IPS DF 6.9 (cell line): Measurements from ENCODE around the gene NCOA5.

Experiments
- DNase-seq: peaks from one replicate; pipeline ENCODE4 v3.0.0-alpha.2; 2013; ENCODE audit warnings: low read depth, low spot score
- H3K27ac ChIP-seq: one replicate; pipeline ENCODE4 v1.5.1; 2013; ENCODE audit warnings: low read length, control low read depth
- H3K27me3 ChIP-seq: 2 replicates; pipeline ENCODE4 v1.6.1; 2013; ENCODE audit warnings: mild to moderate bottlenecking, low read length; ENCODE audit not compliant: control insufficient read depth, insufficient read depth
- H3K36me3 ChIP-seq: 2 replicates; pipeline ENCODE4 v1.6.1; 2013; ENCODE audit warnings: low read length; ENCODE audit not compliant: control insufficient read depth, insufficient read depth
- H3K4me1 ChIP-seq: 2 replicates; pipeline ENCODE4 v1.6.1; 2013; ENCODE audit warnings: low read length; ENCODE audit not compliant: control insufficient read depth, insufficient read depth
- H3K4me3 ChIP-seq: 2 replicates; pipeline ENCODE4 v1.5.1; 2013; ENCODE audit warnings: mild to moderate bottlenecking, low read length
- H3K9me3 ChIP-seq: 2 replicates; pipeline ENCODE4 v1.6.1; 2013; ENCODE audit warnings: low read length, inconsistent platforms; ENCODE audit not compliant: control insufficient read depth, insufficient read depth
- WGBS: extraction: QIAGEN DNeasy Blood & Tissue Kit; methylation state at CpG from one replicate; pipeline ENCODE4 v1.1.7; 2013; ENCODE audit warnings: mixed read lengths, missing lambda C conversion rate; ENCODE audit not compliant: insufficient read length, insufficient coverage; 5-methylcytosine and 5-hydroxymethylcytosine counted together

Gene NCOA5

DNA sequence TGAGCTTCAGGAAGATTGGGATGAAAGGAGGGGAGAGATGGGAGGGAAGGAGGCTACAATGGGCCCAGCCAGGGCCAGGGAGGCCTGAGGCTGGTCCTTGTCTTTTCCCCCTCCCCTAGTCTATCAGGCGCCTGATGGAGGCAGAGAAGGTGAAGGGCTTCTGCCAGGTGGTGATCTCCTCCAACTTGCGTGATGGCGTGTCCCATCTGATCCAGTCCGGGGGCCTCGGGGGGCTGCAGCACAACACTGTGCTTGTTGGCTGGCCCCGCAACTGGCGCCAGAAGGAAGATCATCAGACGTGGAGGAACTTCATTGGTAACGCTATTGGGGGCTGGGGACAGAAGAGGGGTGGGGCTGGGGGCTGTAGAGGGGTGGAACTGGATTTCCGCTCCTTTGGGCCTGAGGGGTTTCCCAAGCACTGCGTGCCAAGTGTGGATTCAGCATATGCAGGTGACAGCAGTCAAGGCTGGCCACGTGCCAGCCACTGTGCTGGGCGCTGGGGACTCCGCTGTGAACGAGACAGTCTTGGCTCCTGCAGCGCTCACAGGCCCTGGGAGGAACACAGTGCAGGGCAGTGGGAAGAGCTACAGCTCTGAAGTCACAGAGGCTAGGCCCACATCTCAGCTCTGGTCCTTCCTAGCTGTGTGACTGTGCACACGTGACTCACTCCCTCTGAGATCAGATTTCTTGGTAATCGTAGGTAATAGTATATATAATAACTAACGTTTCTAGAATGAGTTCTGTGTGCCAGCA lies 38.0 kb downstream of the NCOA5 start:
- Histone ChIP-seq H3K36me3 (no peaks in the 10 kb centered on the region), H3K4me3 (no peak overlapping the region), H3K27ac (no peak overlapping the region), H3K4me1 (no peaks in the 10 kb centered on the region), H3K27me3 (peaks cover 5% of the 10 kb centered on the region; the same call in 1 of the 2 replicates), H3K9me3 (no peaks in the 10 kb centered on the region)
- WGBS = no CpG with 5 or more reads among the region's 19 CpGs
- DNase-seq = no peak

DNA sequence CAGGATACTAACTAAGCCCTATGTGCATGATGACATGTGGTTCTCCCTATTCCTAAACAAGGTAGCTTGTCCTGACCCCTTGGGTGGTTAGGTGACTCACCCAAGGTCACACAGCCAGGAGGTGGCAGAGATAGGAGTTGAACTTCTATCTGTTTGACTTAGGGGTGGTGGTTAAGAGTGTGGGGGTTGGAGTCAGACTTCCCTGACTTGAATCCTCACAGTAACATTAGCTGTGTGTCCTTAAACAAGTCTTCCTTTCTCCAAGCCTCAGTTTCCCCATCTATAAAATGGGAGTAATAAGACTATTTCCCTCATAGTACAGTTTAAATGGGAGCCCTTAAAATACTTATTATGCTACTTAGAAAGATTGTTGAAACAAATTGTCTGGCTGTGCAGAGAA lies 38.9 kb downstream of the NCOA5 start:
- Histone ChIP-seq H3K4me1 (no peaks in the 10 kb centered on the region), H3K4me3 (no peak overlapping the region), H3K27ac (no peak overlapping the region), H3K36me3 (no peaks in the 10 kb centered on the region), H3K9me3 (no peaks in the 10 kb centered on the region), H3K27me3 (peaks cover 2% of the 10 kb centered on the region; the same call in 1 of the 2 replicates)
- DNase-seq = no peak

DNA sequence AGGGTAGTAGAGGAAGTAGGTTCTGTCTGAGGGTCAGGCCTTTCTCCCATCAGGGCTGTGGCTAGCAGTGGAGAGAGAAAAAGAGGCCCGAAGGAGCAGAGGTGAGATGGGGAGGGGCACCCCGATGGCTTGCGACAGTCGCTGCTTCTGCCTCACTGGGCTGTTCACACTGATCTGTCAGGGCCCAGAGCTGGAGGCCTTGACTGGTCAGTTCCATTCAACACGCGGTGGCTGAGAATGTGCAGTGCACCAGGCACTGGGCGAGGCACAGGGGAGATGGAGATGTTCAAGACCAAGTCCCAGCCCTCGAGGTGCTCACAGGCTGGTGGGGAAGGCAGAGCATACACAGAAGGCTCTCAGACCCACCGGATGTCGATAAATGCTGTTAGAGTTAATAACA lies 39.3 kb downstream of the NCOA5 start:
- Histone ChIP-seq H3K36me3 (no peaks in the 10 kb centered on the region), H3K4me1 (no peaks in the 10 kb centered on the region), H3K27me3 (no peaks in the 10 kb centered on the region), H3K4me3 (no peak overlapping the region), H3K9me3 (no peaks in the 10 kb centered on the region), H3K27ac (no peak overlapping the region)
- WGBS = no CpG with 5 or more reads among the region's 10 CpGs
- no peak for DNase-seq

DNA sequence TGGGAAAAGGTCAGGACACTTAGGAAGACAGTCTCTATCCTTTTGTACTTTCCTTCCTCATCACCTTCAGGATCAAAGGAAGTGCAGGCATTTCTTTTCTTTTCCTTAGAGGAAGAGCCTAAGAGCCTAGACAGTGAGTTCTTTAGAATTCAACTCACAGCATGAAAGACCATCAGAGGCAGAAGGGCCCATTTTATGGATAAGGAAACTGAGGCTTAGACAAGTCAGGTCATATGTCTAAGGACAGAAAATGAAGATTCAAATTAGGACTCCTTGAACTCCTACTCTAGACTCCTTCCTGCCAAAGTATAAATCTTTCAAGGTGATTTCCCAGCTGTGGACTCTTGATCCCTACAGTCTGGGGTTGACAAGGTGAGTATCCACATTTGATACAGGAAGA lies 39.9 kb downstream of the NCOA5 start:
- no peaks in the 10 kb centered on the region for H3K9me3 ChIP-seq
- no peak overlapping the region for H3K27ac ChIP-seq
- no peaks in the 10 kb centered on the region for H3K36me3 ChIP-seq
- no peaks in the 10 kb centered on the region for H3K4me1 ChIP-seq
- H3K27me3 ChIP-seq = no peaks in the 10 kb centered on the region
- H3K4me3 ChIP-seq = no peak overlapping the region
- no peak for DNase-seq

DNA sequence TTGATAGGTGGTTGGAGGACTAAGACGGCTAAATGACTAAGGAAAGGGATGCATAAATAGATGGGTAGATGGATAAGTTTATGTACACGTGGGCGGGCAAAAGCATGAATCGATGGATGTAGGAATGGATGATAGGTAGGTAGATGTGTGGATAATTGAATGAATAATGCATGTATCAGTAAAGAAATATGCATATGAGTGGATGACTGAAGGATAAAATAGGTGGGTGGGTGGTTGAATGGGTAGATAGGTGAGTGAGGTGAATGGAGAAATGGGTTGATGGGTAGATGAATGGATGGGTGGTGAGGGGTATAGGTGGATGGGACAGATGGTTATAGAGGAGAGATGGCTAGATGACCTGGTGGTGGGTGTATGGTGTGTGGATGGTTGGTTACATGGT lies 40.6 kb downstream of the NCOA5 start:
- WGBS = 100% methylated on average over 3 of the region's 4 CpGs
- Histone ChIP-seq H3K4me1 (no peaks in the 10 kb centered on the region), H3K27ac (no peak overlapping the region), H3K27me3 (no peaks in the 10 kb centered on the region), H3K9me3 (no peaks in the 10 kb centered on the region), H3K4me3 (no peak overlapping the region), H3K36me3 (no peaks in the 10 kb centered on the region)
- DNase-seq = no peak

DNA sequence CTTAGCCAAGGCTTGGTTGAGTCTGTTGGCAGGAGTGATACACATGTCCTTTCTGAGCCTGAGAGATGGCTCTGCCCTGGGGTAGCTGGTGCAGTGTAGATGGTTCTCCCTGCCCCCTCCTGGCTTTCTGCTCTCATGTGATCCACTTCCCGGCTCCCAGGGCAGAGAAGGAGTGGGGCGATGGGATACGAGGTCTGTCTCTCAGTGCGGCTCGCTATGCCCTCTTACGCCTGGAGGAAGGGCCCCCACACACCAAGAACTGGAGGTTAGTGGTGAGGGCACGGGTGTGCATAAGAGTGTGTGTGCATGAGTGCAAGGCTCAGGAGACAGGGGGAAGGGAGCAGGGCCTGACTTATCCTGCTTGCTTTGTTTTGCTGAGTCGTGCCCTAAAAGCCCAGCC lies 41.9 kb downstream of the NCOA5 start:
- WGBS = no CpG with 5 or more reads among the region's 8 CpGs
- no peak for DNase-seq
- no peaks in the 10 kb centered on the region; the same call in 1 of the 2 replicates for H3K4me1 ChIP-seq
- H3K9me3 ChIP-seq = no peaks in the 10 kb centered on the region
- no peaks in the 10 kb centered on the region for H3K27me3 ChIP-seq
- H3K27ac ChIP-seq = no peak overlapping the region
- no peak overlapping the region for H3K4me3 ChIP-seq
- no peaks in the 10 kb centered on the region for H3K36me3 ChIP-seq

DNA sequence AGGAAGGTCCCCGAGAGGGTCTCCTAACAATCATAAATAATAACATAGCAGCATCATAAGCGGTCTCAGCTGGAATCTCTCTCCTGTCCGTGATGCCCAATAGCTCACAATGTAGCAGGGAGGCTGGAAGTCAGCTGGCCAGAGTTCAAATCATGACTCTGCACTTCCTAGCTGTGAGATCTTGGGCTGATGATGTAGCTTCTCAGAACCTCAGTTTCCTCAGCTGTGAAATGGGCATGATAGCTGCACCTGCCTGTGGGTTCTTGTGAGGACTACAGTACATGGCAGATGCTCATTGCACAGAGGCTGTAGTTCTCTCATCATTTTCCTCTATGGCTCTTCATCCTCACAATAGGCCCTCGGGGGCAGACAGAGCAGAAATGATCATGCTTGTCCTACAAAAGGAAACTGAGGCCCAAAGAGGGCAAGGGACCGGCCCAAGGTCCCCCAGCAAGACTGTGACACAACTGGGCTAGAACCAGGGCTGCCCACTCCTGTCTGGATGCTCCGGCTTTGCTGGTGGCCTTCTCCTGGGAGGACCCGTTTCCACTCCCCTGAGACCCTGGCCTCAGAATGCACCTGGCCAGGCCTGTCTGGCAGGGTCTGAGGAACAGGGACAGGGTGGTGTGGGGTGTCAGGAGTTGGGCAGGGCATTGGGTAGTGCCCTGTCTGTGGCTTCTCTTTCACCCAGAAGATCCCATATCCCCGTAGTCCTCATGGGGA lies 43.0 kb downstream of the NCOA5 start:
- no peak for DNase-seq
- Histone ChIP-seq H3K4me3 (no peak overlapping the region), H3K27me3 (no peaks in the 10 kb centered on the region), H3K4me1 (no peaks in the 10 kb centered on the region; the same call in 1 of the 2 replicates), H3K9me3 (no peaks in the 10 kb centered on the region), H3K27ac (no peak overlapping the region), H3K36me3 (no peaks in the 10 kb centered on the region)
- WGBS = no CpG with 5 or more reads among the region's 8 CpGs

DNA sequence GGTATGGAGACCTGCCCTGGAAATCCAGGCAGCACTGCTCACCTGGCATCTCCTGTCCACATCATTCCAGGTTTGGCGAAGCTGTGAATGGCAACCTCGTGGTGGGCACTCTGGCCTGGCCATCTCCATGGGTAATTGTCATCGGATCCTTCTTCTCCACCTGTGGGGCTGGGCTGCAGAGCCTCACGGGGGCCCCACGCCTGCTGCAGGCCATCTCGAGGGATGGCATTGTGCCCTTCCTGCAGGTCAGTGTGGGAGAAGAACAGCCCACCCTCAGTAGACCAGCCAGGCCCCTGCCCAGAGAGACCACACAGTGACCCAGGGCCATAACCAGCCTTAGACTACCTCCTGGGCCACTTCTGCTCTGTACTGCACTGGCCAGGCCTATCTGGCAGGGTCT lies 44.9 kb downstream of the NCOA5 start:
- no peaks in the 10 kb centered on the region for H3K36me3 ChIP-seq
- H3K4me3 ChIP-seq = no peak overlapping the region
- DNase-seq = no peak
- no peaks in the 10 kb centered on the region for H3K9me3 ChIP-seq
- WGBS = no CpG with 5 or more reads among the region's 6 CpGs
- no peak overlapping the region for H3K27ac ChIP-seq
- H3K4me1 ChIP-seq = no peaks in the 10 kb centered on the region; the same call in 1 of the 2 replicates
- H3K27me3 ChIP-seq = no peaks in the 10 kb centered on the region

DNA sequence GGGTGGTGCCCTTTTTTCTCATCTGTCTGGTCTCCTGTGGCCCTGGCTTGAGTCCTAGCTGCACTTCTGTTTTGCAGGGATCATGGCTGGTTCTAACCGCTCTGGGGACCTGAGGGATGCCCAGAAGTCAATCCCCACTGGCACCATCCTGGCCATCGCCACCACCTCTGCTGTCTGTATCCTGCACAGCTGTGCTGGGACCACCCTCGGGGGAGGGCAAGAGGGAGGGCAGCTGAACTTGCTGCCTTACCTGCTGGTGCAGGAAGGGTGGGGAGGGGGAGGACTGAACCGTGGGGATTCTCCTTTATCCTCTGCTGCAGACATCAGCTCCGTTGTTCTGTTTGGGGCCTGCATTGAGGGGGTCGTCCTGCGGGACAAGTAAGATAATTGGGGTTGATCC lies 46.2 kb downstream of the NCOA5 start:
- DNase-seq = no peak
- H3K27me3 ChIP-seq = no peaks in the 10 kb centered on the region
- H3K4me3 ChIP-seq = no peak overlapping the region
- no CpG with 5 or more reads among the region's 7 CpGs for WGBS
- H3K9me3 ChIP-seq = no peaks in the 10 kb centered on the region
- no peaks in the 10 kb centered on the region; the same call in 1 of the 2 replicates for H3K4me1 ChIP-seq
- no peak overlapping the region for H3K27ac ChIP-seq
- H3K36me3 ChIP-seq = no peaks in the 10 kb centered on the region

DNA sequence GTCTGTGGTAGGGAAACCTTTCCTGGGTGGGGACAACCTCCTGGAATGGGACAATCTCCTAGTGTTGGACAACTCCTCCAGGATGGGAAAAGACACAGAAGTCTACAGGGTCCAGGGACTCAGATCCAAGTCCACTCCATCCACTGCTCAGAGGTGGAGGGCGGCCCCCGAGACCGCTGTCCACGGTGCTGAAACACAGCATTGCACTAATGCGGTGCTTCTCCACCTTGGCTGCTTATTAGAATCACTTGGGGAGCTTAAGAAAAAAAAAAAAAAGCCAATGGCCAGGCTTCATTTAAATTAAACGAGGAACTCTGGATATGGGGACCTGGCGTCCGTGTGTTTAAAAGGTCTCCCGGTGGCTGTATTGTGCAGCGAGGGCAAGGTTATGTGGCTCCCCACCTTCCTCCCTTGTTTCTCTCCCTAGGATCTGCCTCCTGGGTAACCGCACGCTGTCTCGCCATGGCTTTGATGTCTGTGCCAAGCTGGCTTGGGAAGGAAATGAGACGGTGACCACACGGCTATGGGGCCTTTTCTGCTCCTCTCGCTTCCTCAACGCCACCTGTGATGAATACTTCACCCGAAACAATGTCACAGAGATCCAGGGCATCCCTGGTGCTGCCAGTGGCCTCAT lies 48.7 kb downstream of the NCOA5 start:
- Histone ChIP-seq H3K27me3 (no peaks in the 10 kb centered on the region), H3K4me3 (no peak overlapping the region), H3K4me1 (no peaks in the 10 kb centered on the region; the same call in 1 of the 2 replicates), H3K27ac (no peak overlapping the region), H3K9me3 (no peaks in the 10 kb centered on the region), H3K36me3 (no peaks in the 10 kb centered on the region)
- no CpG with 5 or more reads among the region's 18 CpGs for WGBS
- no peak for DNase-seq
